Occipital lobe (tissue), 2 donors: ENCODE results near the gene TNFRSF9. TPM values are rescaled to one million over a fixed set of nuclear protein-coding genes. Genes with fewer than 3 reads are reported as not detected.
"Not testable (repeated sequence)": the region's sequence is repeated elsewhere in the genome, so short reads cannot be mapped to it uniquely, and the experiment has no call there.

Experiments
- DNase-seq: peaks from one replicate; lab custom pipeline; 2025; lab: John Stamatoyannopoulos, UW
- total RNA-seq: library from RNA; depleted of rRNA; stranded (reverse); fragments of >200 nt; gene quantifications from one replicate; pipeline ENCODE4 v1.2.3, GENCODE V29; 2014

TNFRSF9 gene
- total RNA-seq, 1 donor from 2014 or later, result not detected

- no peak for DNase-seq
These were observed 18.8 kb downstream of the TNFRSF9 start for GRCh38 chr1:7921796-7922195.

- no peak for DNase-seq
These were observed 20.8 kb downstream of the TNFRSF9 start for GRCh38 chr1:7919880-7920279.

- not testable (repeated sequence) for DNase-seq
These were observed 22.7 kb downstream of the TNFRSF9 start for GRCh38 chr1:7917971-7918370.

- DNase-seq, result no peak
These were observed 24.2 kb downstream of the TNFRSF9 start for GRCh38 chr1:7916501-7916830.

- no peak for DNase-seq
These were observed 24.7 kb downstream of the TNFRSF9 start for GRCh38 chr1:7915826-7916500.

- no peak for DNase-seq
These were observed 27.7 kb downstream of the TNFRSF9 start for GRCh38 chr1:7912743-7913557.

GRCh38 chr1:7912145-7912544, 28.5 kb downstream of the TNFRSF9 start:
- no peak for DNase-seq

GRCh38 chr1:7905262-7905661, 35.4 kb downstream of the TNFRSF9 start:
- DNase-seq, result no peak

GRCh38 chr1:7902478-7903085, 38.1 kb downstream of the TNFRSF9 start:
- no peak for DNase-seq

- DNase-seq, result no peak
These were observed 40.9 kb downstream of the TNFRSF9 start for GRCh38 chr1:7899741-7900140.

GRCh38 chr1:7898962-7899361, 41.7 kb downstream of the TNFRSF9 start:
- no peak for DNase-seq

- DNase-seq, result no peak
These were observed 43.6 kb downstream of the TNFRSF9 start for GRCh38 chr1:7896994-7897393.

GRCh38 chr1:7893529-7894180, 47.0 kb downstream of the TNFRSF9 start:
- DNase-seq, result no peak

- DNase-seq, result no peak
These were observed 48.8 kb downstream of the TNFRSF9 start for GRCh38 chr1:7891804-7892203.

- DNase-seq, result no peak
These were observed 49.8 kb downstream of the TNFRSF9 start for GRCh38 chr1:7890853-7891252.

- no peak for DNase-seq
These were observed 52.2 kb downstream of the TNFRSF9 start for GRCh38 chr1:7888248-7889081.

- no peak for DNase-seq
These were observed 54.3 kb downstream of the TNFRSF9 start for GRCh38 chr1:7886405-7886745.

- no peak for DNase-seq
These were observed 54.9 kb downstream of the TNFRSF9 start for GRCh38 chr1:7885513-7886404.

GRCh38 chr1:7884757-7885156, 55.9 kb downstream of the TNFRSF9 start:
- no peak for DNase-seq

- DNase-seq, result no peak
These were observed 61.4 kb downstream of the TNFRSF9 start for GRCh38 chr1:7879228-7879627.
